Fibroblast of upper back skin (primary cell): ENCODE data around the gene BCDIN3D.

ENCODE experiments used
- DNase-seq: peaks from one replicate; pipeline ENCODE4 v3.0.0-alpha.2; 2013

The BCDIN3D gene

GRCh38 chr12:49853671-49854070 lies 10.8 kb upstream of the BCDIN3D start:
- no peak for DNase-seq

- no peak for DNase-seq
Measured at GRCh38 chr12:49847161-49847560, 4.3 kb upstream of the BCDIN3D start.

GRCh38 chr12:49846032-49846431 lies 3.1 kb upstream of the BCDIN3D start:
- no peak for DNase-seq

- DNase-seq, result no peak
Measured at GRCh38 chr12:49843876-49844437, 1.1 kb upstream of the BCDIN3D start.

- no peak for DNase-seq
Measured at GRCh38 chr12:49843411-49843810, 505 bp upstream of the BCDIN3D start.

GRCh38 chr12:49838973-49839633 lies 3.8 kb downstream of the BCDIN3D start:
- DNase-seq, result peak; percentile 57

DNA sequence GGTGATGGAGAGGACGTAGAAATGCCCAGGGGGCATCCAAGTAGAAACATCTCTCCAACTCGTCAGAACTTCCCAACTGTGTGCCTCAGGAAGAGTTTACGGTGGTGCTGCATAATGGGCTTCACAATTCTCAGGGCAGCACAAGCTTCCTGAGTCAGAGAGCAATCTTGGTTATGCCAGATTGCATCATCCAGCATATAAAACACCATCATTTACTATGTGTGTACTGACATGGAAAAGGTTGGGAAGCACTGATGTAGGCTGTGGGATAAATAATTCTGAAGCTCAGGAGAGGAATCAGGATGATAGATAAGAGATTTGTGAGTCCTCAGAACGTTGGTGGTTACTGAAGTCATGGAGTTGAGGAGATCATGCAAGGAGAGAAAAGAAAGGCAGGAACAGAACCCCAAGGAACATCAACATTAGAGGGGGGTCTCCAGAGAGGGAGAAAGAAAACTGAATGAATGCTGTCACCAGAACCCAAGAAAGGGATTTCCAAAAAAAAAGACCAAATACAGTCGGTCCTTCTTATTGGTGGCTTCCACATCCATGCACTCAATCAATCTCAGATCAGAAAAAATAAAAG lies 10.0 kb downstream of the BCDIN3D start:
- peak; percentile 88 for DNase-seq

DNA sequence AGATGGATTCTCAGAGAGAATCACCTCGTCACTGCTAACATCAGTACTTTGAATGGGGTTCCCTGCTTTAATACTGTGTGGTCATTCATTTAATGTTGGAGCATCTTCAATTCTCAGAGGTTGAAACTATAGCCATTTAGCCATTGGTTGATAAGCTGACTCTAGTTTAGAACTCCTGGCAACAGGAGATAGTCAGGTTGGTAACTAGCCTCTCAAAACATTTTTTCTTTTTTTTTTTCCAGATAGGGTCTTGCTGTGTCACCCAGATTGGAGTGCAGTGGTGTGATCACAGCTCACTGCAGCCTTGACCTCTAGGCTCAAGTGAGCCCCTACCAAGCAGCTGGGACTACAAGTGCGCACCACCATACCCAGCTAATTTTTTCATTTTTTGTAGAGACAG lies 11.2 kb downstream of the BCDIN3D start:
- DNase-seq, result no peak

DNA sequence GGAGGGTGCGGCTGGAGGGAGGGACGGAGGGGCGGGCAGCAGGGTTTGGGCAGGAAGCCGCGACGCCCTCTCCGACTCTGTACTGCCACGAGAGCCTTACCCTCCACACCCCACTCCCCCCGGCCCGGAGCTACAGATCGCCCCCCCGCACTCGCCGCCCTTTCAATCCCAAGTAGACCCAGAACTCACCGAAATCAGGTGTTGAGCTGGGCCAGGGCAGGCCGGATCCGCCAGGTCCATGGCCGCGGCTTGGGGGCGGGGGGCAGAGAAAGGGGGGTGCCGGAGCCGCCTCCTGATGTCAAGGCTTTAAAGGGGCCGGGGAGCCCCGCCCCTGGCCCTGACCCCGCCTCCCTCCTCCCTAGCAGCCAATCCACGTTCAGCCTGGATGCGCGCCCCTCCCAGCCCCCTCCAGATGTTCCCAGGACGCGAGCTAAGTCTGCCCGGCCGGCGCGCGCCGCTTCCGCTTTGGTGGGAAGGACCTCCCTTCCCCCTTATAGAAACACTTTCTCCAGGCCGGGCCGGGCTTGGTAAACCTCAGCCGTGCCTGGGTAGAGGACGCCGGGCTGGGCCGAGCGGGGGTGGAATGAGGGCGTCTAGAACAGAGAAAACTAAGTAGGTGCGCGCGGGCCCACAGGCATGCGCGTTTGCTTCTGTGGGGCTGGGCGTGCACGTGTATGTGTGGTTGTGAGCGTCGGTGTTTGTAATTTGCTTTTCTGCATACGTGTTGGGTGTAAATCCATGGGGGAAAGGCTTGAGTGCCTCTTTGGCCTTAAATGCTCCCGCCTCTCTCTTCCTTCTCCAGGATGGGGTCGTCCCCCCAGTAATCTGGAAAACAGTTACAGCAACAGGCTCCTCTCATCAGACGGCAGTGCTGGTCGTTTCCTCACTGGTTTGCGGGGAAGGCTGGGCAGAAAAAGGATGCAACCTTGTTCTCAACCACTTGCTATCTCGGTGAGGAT lies 14.5 kb downstream of the BCDIN3D start, which contains the start of gene NCKAP5L:
NCKAP5L (minus strand) TSS at position 281 of the 959 bp plus-strand sequence. CDS start 24,369 bp downstream, outside the sequence.
- DNase-seq, result peak; percentile 98

- peak; percentile 57 for DNase-seq
Measured at GRCh38 chr12:49827401-49828099, 15.4 kb downstream of the BCDIN3D start.

GRCh38 chr12:49827051-49827400 lies 15.9 kb downstream of the BCDIN3D start:
- no peak for DNase-seq

- DNase-seq, result peak; percentile 44
Measured at GRCh38 chr12:49825971-49826421, 16.9 kb downstream of the BCDIN3D start.

DNA sequence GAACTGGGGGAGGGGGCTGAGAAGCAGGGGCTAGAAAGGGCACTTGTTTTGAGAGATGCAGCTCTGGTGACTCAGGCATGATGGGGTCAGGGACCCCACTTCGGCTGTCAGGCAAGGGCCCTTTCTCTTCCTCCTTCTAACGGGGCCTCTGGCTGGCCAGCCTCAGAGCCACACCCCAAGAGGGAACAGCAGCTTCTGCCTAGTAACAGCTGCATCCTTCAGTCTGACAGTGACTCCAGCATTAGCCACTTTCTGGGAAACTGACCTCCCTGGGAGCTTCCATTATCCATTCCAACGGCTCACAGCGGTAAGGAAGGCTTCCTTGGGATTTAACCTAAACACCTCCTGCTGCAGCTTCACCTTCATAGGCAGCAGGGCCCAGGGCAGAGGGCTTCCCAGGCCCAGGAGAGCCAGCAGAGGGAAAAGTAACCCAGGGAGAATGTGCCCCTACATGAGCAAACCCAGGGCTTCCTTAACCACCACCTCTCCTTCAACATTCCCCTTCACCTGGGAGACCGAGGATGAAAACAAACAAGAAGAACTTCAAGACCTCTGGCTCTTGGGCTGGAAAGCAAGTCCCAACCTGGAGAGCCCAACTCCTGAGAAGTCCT lies 17.4 kb downstream of the BCDIN3D start:
- DNase-seq, result peak; percentile 40

GRCh38 chr12:49824895-49825294 lies 18.0 kb downstream of the BCDIN3D start:
- peak; percentile 49 for DNase-seq

- no peak for DNase-seq
Measured at GRCh38 chr12:49824416-49824815, 18.5 kb downstream of the BCDIN3D start.

DNA sequence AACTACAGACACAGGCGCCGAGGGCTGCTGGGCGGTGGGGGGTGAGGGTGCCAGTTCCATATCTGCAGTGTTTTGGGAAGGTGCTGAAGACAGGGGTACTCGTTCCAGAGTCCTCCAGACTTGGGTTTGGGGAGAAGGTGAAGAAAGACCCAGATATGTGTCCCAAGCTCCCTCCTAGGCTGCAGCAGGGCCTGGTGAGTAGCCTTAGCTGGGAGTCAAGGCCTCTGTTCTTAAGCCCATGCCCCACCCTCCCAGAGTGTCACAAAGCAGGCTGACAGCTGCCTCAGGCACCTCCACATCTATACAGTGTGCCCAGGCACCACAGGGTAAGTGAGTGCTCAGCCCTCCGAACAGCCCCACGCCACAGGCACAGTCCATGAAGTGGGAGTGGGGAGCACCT lies 19.0 kb downstream of the BCDIN3D start:
- DNase-seq, result no peak

- no peak for DNase-seq
Measured at GRCh38 chr12:49823350-49823749, 19.6 kb downstream of the BCDIN3D start.

DNA sequence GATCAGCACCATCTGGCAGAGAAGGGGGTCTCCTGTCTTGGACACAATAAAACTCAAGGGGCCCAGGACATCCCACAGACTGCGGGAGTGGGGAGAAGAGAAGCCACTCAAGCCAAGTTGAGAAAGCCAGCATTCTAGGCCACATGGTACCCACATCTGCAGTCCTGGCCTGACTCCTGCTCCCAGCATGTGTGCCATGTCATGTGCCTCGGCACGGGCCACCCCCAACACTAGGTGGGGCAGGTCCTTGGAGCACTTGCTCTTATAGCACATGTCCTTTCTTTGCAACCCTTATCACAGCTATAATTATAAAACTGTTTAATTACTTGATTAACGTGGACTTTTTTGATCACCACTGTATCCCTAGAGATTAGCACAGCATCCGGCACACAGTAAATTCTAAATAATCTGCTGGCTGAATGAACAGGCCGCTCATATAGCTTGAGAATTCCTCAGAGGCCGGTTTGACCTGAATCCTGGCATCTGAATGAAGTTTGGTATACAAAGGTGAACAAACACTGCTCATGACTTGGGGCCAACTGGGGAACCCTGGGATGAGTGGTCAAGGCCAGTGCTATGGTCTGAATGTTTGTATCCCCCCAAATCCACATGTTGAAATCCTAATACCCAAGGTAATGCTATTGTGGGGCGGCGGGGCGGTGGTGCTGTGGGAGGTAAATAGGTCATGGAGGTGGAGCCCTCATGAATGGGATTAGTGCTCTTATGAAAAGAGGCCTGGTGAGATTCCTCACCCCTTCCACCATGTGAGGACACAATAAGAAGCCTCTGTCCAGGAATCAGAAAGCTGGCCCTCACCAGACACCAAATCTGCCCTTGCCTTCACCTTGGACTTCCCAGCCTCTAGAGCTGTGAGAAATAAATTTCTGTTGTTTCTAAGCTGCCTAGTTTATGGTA lies 21.3 kb downstream of the BCDIN3D start:
- no peak for DNase-seq

- no peak for DNase-seq
Measured at GRCh38 chr12:49819786-49820185, 23.1 kb downstream of the BCDIN3D start.

- peak; percentile 48 for DNase-seq
Measured at GRCh38 chr12:49818241-49818895, 24.5 kb downstream of the BCDIN3D start.
